GM18870 (cell line): ENCODE data around the gene A2ML1.
"Not testable (repeated sequence)": the region's sequence is repeated elsewhere in the genome, so short reads cannot be mapped to it uniquely, and the experiment has no call there.

Source experiments
- ATAC-seq: cut with Tn5 transposase; IDR thresholded peaks from one replicate; pipeline ENCODE4 v1.9.1; 2021; ENCODE audit warnings: moderate library complexity; ENCODE audit not compliant: unreplicated experiment

Gene A2ML1

GRCh38 chr12:8816448-8817050, 5.9 kb upstream of the A2ML1 start:
- ATAC-seq = no peak

DNA sequence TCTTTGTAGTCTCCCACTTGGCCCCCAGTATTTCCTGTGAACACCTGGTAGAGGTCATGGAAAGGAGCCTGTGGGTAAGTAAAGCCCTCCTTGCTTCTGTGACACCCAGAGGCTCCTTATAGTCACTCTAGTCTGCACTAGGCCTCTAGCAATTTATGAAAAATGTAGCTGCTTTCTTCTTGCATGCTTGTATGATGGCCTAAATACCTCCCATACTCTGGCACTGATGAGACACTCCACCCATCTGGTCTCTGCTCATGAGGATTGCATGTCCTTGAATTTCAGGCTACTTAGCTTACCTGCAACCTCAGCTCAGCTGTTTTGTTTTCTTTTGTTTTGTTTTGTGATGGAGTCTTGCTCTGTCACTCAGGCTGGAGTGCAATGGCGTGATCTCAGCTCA, 4.6 kb upstream of the A2ML1 start:
- no peak for ATAC-seq

DNA sequence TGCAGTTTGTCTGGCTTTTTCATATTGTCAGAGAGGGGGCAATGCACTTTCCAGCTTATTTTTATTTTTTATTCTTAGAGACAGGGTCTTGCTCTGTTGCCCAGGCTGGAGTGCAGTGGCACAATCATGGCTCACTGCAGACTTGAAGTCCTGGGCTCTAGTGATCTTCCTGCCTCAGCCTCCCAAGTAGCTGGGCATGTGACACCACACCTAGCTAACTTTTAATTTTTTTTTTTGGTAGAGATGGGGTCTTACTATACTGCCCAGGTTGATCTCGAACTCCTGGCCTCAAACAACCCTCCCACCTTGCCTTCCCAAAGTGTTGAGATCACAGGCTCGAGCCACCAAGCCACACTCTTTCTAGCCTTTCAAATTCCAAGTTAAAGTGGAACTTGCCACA, 3.9 kb upstream of the A2ML1 start:
- no peak for ATAC-seq

- ATAC-seq = no peak
These were observed 2.8 kb upstream of the A2ML1 start for GRCh38 chr12:8819666-8819980.

- ATAC-seq = not testable (repeated sequence)
These were observed 1.6 kb upstream of the A2ML1 start for GRCh38 chr12:8820676-8821407.

DNA sequence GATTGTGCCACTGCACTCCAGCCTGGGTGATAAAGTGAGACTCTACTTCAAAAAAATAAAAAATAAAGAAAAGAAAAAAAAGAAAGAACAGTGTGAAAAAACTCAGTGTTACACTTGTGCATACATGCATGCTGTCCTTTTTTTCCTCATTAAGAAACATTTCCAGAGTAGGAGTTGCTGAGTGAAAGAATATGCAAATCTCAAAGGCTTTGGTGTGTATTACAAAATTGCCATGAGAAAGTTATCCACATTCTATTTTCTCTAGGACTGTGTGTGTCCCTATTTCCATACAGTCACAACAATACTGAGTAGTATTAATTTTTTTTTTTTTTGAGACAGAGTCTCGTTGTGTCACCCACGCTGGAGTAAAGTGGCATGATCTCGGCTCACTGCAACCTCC, 830 bp upstream of the A2ML1 start:
- no peak for ATAC-seq

- ATAC-seq = no peak
These were observed 1.3 kb downstream of the A2ML1 start for GRCh38 chr12:8823565-8824300.

GRCh38 chr12:8827551-8828256, 5.3 kb downstream of the A2ML1 start:
- ATAC-seq = no peak

- ATAC-seq = no peak
These were observed 6.1 kb downstream of the A2ML1 start for GRCh38 chr12:8828257-8829124.

DNA sequence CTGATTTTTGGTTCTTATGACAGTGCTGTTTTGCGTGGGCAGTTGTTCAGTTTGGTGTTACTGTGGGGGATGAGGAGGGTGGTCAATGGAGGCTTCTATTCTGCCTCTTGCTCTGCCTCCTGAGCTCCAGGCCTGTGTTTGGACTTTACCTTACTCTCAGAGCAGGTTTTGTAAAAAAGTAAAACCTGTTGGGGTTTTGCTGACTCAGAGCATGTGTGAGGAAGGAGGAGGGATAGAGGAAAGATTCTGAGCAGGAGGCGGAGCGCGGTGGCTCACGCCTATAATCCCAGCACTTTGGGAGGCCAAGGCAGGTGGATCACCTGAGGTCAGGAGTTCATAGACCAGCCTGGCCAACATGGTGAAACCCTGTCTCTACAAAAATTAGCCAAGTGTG, 6.7 kb downstream of the A2ML1 start:
- no peak for ATAC-seq

DNA sequence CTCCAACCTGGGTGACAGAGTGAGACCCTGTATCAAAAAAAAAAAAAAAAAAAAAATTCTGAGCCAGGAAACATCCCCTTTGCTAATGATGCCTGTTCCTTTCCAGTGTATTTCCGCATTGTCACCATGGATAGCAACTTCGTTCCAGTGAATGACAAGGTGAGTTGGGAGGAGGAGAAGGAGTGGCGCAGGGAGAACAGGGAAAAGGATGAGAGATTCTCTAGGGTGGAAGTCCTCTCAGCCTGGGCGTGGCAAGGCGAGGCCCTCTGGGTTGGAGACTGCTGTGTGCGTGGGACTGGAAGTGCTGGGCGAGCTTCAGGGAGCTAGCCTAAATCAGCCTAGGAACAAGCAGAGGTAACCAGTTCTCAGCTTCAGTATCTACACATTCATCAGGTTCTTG, 7.2 kb downstream of the A2ML1 start:
- no peak for ATAC-seq

GRCh38 chr12:8831116-8831515, 8.7 kb downstream of the A2ML1 start:
- ATAC-seq = no peak

GRCh38 chr12:8832500-8832899, 10.1 kb downstream of the A2ML1 start:
- no peak for ATAC-seq

- ATAC-seq = no peak
These were observed 11.8 kb downstream of the A2ML1 start for GRCh38 chr12:8834230-8834629.

GRCh38 chr12:8837291-8837690, 14.9 kb downstream of the A2ML1 start:
- no peak for ATAC-seq

GRCh38 chr12:8840321-8840720, 17.9 kb downstream of the A2ML1 start:
- ATAC-seq = no peak

- ATAC-seq = no peak
These were observed 18.7 kb downstream of the A2ML1 start for GRCh38 chr12:8840938-8841633.

- no peak for ATAC-seq
These were observed 19.4 kb downstream of the A2ML1 start for GRCh38 chr12:8841778-8842177.

- ATAC-seq = no peak
These were observed 22.2 kb downstream of the A2ML1 start for GRCh38 chr12:8844665-8845064.

DNA sequence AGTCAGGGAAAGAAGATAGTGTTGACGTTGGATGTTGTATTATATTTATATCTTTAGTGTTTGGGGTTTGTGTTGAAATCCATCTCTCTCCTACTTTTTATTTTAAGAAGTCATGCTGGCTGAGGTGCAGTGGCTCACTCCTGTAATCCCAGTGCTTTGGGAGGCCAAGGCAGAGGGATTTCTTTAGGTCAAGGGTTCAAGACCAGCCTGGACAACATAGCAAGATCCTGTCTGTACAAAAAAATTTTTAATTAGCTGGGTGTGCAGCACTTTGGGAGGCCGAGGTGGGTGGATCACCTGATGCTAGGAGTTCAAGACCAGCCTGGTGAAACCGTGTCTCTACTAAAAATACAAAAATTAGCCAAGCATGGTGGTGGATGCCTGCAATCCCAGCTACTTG, 23.9 kb downstream of the A2ML1 start:
- ATAC-seq = no peak
